Erythroblast (primary cell): ENCODE results near the gene AKAP6.

ENCODE experiments used
- GATA1 ChIP-seq: IDR thresholded peaks from 2 replicates; pipeline ENCODE4 v1.6.1; 2011; ENCODE audit warnings: low read depth, mild to moderate bottlenecking, control low read depth, low read length, moderate library complexity
- POLR2A ChIP-seq: IDR thresholded peaks from 2 replicates; pipeline ENCODE4 v1.6.1; 2011; ENCODE audit warnings: mild to moderate bottlenecking, low read length

- TF ChIP-seq POLR2A (no peak), GATA1 (no peak)
Observed at GRCh38 chr14:32311294-32312009, 17.6 kb upstream of the AKAP6 start.
